Activated T-cell treated with anti-CD3 and anti-CD28 coated beads, Interleukin-2, amount 50 U/mL, for 24 hours (primary cell): Measurements from ENCODE around the gene GNA12.
A peak's percentile ranks its signal among the peaks of the same experiment; 100 is the strongest.

ENCODE experiments used
- DNase-seq: peaks from one replicate; pipeline ENCODE4 v3.0.0-alpha.2; 2020
- H3K27ac Mint-ChIP-seq: 2 replicates; pipeline ENCODE4 v1.8.0; 2020; ENCODE audit warnings: mild to moderate bottlenecking, mixed read lengths
- H3K27me3 Mint-ChIP-seq: 2 replicates; pipeline ENCODE4 v1.8.0; 2020; ENCODE audit warnings: mixed read lengths
- H3K36me3 Mint-ChIP-seq: 2 replicates; pipeline ENCODE4 v1.8.0; 2020; ENCODE audit warnings: low read depth, mixed read lengths
- H3K4me1 Mint-ChIP-seq: 2 replicates; pipeline ENCODE4 v1.8.0; 2020; ENCODE audit warnings: low read depth, mixed read lengths
- H3K4me3 Mint-ChIP-seq: 2 replicates; pipeline ENCODE4 v1.8.0; 2020; ENCODE audit warnings: mild to moderate bottlenecking, moderate library complexity, mixed read lengths
- H3K9me3 Mint-ChIP-seq: 2 replicates; pipeline ENCODE4 v1.8.0; 2020; ENCODE audit warnings: mixed read lengths

Gene GNA12

DNA sequence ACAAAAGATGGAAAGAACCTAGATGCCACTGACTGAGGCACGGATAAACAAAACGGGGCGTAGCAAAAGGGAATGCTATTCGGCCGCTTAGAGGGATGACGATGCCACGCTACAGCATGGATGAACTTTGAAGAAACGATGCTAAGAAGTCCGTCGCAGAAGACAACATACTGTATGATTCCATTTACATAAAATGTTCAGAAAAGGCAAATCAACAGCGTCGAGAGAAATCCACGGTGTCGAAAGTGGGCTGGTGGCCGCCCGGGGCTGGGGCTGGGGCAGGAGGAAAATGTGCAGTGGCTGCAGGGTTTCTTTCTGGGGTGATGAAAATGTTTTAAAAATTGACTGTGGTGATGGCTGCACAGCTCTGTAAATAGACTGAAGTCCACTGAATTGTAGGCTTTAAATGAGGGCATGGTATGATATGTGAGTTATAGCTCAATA lies 24.1 kb downstream of the GNA12 start:
- Mint-ChIP-seq H3K4me3 (no peak overlapping the region), H3K36me3 (no peaks in the 10 kb centered on the region), H3K27ac (no peak overlapping the region), H3K9me3 (no peaks in the 10 kb centered on the region), H3K27me3 (no peaks in the 10 kb centered on the region), H3K4me1 (peaks cover 41% of the 10 kb centered on the region)
- DNase-seq, result no peak

DNA sequence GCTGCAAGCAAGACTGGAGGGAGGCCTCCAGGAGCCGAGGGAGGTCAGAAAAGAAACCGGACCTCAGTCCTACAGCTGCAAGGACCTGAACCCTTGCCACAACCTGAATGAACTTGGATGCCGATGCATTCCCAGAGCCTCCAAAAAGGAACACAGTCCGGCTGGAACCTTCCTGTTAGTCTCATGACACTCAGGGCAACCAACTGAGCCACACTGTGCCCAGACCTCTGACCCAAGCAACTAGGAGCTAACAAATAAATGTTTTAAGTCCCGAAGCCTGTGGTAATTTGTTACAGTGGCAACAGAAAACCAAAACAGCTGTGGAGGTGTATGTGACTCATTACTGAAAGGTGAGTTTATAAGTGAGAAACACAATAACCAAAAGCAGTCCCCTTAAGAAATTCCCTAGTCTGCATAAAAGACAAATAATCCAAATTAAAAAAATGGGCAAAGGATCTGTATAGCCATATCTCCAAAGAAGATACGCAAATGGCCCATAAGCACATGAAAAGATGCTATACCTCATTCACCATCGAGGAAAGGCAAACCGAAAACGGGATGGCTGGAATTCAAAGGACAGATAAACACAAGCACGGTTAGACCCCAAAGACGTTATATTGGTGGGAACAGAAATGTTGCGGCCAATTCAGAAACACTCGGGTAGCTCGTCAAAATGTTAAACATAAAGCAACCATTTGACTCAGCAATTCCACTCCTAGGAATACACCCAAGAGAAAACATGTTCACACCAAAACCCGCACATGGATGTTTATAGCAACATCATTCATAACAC lies 24.8 kb downstream of the GNA12 start:
- Mint-ChIP-seq H3K9me3 (no peaks in the 10 kb centered on the region), H3K36me3 (no peaks in the 10 kb centered on the region), H3K4me1 (peaks cover 37% of the 10 kb centered on the region), H3K4me3 (no peak overlapping the region), H3K27me3 (no peaks in the 10 kb centered on the region), H3K27ac (no peak overlapping the region)
- no peak for DNase-seq

DNA sequence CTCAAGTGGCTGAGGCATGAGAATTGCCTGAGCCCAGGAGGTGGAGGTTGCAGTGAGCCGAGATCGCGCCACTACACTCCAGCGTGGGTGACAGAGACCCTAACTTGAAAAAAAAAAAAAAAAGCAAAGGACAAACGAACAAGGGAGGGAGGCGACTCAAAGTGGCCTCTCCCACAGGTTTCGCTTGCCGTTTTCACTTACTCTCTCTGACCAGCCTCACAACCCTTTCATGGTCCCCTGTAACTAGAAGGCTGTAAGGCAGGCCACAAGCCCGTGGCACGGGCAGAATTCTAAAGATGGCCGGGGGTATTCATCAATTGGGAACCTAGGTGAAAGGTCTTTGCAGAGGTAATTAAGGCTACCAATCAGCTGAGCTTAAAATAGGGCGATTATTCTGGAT lies 25.5 kb downstream of the GNA12 start:
- H3K27ac Mint-ChIP-seq, result no peak overlapping the region
- H3K36me3 Mint-ChIP-seq, result no peaks in the 10 kb centered on the region
- no peaks in the 10 kb centered on the region for H3K9me3 Mint-ChIP-seq
- H3K4me1 Mint-ChIP-seq, result peaks cover 32% of the 10 kb centered on the region
- DNase-seq, result no peak
- H3K4me3 Mint-ChIP-seq, result no peak overlapping the region
- H3K27me3 Mint-ChIP-seq, result no peaks in the 10 kb centered on the region

DNA sequence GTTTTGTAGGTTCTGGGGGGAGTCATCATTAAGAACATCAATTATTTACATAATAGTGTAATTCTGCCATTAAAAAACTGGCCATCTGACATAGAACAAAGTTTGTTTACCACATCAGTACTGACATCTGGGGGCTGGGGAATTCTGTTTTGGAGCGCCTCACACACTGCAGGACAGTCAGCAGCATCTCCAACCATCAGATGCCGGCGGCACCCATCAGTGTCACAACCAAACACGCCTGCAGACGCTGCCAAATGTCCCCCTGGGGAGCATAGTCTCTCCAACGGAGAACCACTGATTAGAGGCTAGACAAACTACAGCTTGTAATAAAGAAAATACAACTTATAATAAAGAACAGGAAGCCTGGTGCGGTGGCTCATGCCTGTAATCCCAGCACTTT lies 26.0 kb downstream of the GNA12 start:
- no peaks in the 10 kb centered on the region for H3K36me3 Mint-ChIP-seq
- no peaks in the 10 kb centered on the region for H3K9me3 Mint-ChIP-seq
- H3K4me1 Mint-ChIP-seq, result peaks cover 32% of the 10 kb centered on the region
- H3K27ac Mint-ChIP-seq, result no peak overlapping the region
- H3K27me3 Mint-ChIP-seq, result no peaks in the 10 kb centered on the region
- no peak for DNase-seq
- H3K4me3 Mint-ChIP-seq, result no peak overlapping the region

DNA sequence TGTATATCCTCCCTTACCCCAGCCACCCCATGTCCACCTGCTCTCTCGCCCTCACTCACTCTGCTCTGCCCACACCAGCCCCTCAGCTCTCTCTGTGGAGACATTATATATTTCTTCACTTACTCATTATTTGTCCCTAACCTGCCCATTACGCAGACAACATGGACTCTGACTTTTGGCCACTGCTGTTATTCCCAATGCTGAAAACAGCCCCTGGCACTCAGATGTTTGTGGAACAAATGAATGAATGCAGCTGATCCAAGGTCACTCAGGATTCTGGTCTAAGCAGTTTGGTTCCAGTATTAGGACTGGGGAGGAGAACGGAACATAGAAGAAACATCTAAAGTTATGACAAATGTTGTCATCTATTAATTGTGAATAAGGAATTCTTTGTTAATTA lies 26.7 kb downstream of the GNA12 start:
- no peak overlapping the region for H3K27ac Mint-ChIP-seq
- no peaks in the 10 kb centered on the region for H3K27me3 Mint-ChIP-seq
- no peaks in the 10 kb centered on the region for H3K36me3 Mint-ChIP-seq
- no peaks in the 10 kb centered on the region for H3K9me3 Mint-ChIP-seq
- DNase-seq, result no peak
- H3K4me1 Mint-ChIP-seq, result peaks cover 32% of the 10 kb centered on the region
- H3K4me3 Mint-ChIP-seq, result no peak overlapping the region

DNA sequence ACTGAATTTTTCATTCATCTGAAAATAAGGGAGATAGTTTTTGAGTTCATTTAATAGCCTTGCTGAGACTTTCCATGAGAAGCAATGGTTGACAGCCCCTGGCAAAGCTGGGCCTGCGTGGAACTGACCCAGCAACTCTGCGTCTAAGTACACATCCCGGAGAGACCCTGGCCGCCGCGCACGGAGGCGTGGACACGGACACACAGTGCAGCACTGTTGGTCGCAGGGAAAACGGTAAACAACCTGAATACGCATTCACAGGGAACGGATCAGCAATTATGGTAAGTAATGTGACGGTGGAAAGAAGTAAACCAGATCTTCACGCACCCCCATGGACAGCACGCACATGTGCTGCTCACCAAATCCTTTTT lies 28.2 kb downstream of the GNA12 start:
- no peak for DNase-seq
- Mint-ChIP-seq H3K9me3 (no peaks in the 10 kb centered on the region), H3K4me1 (peaks cover 20% of the 10 kb centered on the region), H3K4me3 (no peak overlapping the region), H3K27me3 (no peaks in the 10 kb centered on the region), H3K27ac (no peak overlapping the region), H3K36me3 (no peaks in the 10 kb centered on the region)

DNA sequence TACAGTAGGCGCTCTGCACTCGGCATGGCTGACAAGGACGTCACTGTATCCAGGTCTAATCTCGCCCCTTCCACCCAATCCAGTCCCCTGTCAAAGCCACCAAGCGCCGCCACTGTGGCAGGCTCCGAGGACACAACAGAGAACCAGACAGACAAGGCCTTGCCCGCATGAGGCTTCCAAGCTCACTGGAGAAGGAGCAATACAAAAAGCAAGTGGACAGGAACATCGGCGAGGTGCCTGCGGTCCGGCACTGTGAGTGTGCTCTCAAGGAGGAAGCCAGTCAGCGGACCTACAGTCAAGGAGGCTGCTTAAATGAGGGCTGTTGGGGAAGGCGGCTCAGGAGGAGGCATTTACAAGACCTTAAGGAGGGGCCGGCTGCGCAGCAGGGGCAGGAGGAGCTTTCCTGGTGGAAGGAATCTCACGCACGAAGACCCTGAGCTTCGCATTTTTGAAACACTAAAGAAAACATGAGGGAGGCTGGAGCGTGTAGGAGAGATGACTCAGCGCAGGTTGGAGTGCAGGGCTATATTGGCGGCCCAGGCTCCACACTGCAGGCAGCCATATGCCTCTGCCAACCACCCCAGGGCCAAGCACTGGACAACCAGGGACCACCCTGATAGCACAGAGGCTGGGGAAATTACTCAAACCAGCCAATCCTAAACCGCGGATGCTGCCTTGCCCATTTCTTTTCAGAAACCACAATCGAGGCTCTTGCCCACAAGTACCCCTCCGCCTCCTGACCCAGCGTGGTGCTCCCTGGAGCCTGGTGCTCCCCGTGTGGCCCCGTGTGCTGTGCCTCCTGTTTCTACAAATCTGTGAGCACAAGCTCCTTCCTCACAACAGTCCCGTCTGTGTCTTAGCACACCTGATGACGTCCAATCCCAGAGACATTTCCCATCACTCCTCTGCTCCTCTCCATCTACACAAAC lies 28.9 kb downstream of the GNA12 start:
- H3K9me3 Mint-ChIP-seq, result no peaks in the 10 kb centered on the region
- H3K4me1 Mint-ChIP-seq, result peaks cover 18% of the 10 kb centered on the region
- H3K27ac Mint-ChIP-seq, result no peak overlapping the region
- no peak for DNase-seq
- no peaks in the 10 kb centered on the region for H3K27me3 Mint-ChIP-seq
- H3K36me3 Mint-ChIP-seq, result no peaks in the 10 kb centered on the region
- H3K4me3 Mint-ChIP-seq, result no peak overlapping the region

DNA sequence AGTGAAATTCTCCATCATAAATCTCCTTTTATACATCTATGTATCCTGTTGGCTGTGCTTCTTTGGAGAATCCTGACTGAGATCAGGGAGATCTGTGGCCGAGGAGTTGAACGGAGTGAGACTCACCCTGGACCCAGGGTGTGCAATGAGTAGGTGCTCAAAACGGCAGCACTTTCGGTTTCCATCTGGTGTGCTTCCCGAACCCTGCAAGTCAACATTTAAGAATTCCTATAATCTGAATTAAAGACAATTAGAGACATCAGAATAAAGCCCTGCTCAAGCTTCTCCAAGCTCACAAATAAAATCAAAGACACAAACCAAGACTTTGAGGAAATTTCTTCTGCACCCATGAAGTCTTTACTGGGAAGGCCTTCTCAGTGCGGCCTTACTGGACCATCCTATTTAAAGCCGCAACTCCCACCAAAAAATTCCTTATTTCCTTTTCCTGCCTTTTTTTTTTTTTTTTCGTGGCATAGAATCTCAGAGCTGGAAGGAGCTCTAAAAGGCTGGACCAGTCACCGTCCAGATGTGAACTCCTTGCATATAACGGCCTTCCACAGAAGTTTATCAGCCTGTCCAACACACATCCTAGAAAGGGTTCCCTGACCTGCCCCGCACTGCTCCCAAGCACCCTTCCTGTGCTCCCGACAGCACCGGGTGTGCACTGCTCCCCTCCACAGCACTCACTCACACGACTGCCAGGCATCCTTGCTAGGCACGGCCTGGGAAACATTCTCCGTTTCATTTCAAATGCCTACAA lies 29.7 kb downstream of the GNA12 start:
- no peak overlapping the region for H3K4me3 Mint-ChIP-seq
- no peak for DNase-seq
- H3K27me3 Mint-ChIP-seq, result no peaks in the 10 kb centered on the region
- H3K27ac Mint-ChIP-seq, result no peak overlapping the region
- no peaks in the 10 kb centered on the region for H3K9me3 Mint-ChIP-seq
- H3K4me1 Mint-ChIP-seq, result peaks cover 12% of the 10 kb centered on the region
- no peaks in the 10 kb centered on the region for H3K36me3 Mint-ChIP-seq

DNA sequence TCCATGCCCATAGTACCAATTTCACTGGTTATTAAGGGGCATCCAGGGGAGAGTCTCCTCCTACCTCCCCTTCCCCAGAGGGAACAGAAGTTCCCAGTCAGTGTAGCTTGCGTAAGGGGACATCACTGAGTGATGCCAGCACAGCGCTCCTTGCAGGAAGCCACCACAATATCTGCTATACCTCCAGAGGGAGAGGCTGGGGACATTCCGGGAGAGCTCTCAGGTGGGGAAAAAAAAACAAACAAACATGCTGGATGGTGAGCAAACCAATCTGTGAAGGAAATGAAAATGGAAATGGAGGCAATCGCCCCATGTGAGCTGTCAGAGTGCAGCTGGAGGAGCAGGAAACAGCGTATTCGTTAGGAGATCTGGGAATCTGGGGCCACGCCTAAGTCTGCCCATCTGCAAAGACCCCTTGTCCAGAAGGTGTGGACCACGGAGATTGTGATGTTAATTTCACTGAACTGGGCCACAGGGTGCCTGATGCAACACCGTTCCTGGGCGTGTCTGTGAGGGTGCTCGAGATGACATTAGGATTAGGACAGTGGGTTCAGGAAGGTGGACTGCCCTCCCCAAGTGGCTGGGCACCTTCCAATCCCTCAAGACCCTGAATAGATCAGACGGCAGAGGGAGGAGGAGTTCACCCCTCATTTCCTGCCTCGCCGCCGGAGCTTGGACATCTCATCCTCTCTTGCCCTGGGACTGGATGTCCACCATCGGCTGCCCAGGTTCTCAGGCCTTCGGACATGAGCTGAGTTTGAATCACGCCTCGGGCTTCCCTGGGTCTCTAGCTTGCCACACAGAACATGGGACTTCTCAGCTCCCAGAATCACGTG lies 30.5 kb downstream of the GNA12 start:
- Mint-ChIP-seq H3K27me3 (no peaks in the 10 kb centered on the region), H3K4me3 (no peak overlapping the region), H3K9me3 (no peaks in the 10 kb centered on the region), H3K4me1 (peaks cover 10% of the 10 kb centered on the region), H3K36me3 (no peaks in the 10 kb centered on the region), H3K27ac (no peak overlapping the region)
- DNase-seq, result no peak

DNA sequence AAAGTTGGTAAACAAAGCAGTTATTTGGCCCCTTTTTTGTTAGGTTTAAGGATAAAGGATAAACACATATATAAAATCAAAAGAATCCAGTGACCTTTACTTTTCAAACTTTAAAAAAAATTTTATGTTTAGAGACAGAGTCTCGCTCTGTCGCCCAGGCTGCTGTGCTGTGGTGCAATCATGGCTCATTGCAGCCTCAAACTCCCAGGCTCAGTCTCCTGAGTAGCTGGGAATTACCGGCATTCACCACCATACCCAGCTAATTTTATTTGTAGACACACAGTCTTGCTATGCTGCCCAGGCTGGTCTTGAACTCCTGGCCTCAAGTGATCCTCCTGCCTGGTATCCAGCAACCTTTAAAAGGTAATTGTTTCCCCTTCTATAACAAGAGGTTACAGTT lies 31.3 kb downstream of the GNA12 start:
- H3K36me3 Mint-ChIP-seq, result no peaks in the 10 kb centered on the region

DNA sequence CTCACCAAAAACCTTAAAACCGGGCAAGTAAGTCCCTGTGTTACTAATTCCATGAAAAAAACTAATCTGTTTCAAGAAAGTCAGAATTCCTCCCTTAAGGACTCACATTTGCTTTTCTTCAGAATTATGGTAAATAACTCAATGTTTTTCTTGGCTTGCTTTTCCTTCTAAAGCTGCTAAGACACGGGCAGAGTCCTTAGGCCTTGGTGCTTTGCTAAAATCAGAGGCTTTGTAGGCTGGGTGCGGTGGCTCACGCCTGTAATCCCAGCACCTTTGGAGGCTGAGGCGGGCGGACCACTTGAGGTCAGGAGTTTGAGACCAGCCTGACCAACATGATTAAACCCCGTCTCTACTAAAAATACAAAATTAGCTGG lies 32.0 kb downstream of the GNA12 start:
- Mint-ChIP-seq H3K9me3 (no peaks in the 10 kb centered on the region), H3K36me3 (no peaks in the 10 kb centered on the region), H3K4me3 (no peak overlapping the region), H3K4me1 (peaks cover 20% of the 10 kb centered on the region), H3K27me3 (no peaks in the 10 kb centered on the region), H3K27ac (no peak overlapping the region)
- DNase-seq, result no peak

More for the DNA sequence above, 31.3 kb downstream of the GNA12 start:
- H3K27ac Mint-ChIP-seq, result no peak overlapping the region
- DNase-seq, result no peak
- H3K9me3 Mint-ChIP-seq, result no peaks in the 10 kb centered on the region
- H3K4me3 Mint-ChIP-seq, result no peak overlapping the region
- H3K27me3 Mint-ChIP-seq, result no peaks in the 10 kb centered on the region
- H3K4me1 Mint-ChIP-seq, result peaks cover 16% of the 10 kb centered on the region

DNA sequence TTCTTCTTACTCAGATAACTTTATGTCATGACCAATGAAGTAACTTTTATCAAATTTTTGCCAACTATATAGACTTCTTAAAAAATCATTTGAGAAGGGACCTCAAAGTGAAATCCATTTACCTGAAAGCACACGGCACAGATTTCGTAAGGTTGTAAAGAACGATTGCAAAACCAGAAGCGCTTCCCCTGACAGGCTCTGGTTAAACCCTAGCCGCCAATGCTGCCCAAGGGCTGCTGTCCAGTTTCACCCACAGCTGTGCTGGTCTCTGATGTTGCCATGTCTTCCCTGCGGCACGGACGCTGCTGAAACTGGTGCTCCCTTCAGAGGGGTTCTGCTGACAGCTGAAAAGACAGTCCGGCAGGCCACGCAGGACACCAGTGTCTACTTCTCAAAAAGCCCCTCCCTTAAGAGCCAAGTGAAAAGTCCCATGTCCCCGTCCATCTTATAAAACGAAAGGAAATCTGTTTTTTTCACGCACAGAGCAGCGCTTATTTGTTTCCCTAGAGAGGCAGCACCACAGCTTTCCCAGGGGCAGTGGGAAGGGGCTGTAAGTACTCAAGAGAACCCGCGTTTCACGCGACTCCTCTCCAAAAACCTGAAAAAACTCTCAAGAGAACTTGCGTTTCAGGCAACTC lies 32.5 kb downstream of the GNA12 start:
- no peak overlapping the region for H3K4me3 Mint-ChIP-seq
- DNase-seq, result no peak
- H3K27ac Mint-ChIP-seq, result no peak overlapping the region
- peaks cover 20% of the 10 kb centered on the region for H3K4me1 Mint-ChIP-seq
- no peaks in the 10 kb centered on the region for H3K9me3 Mint-ChIP-seq
- H3K36me3 Mint-ChIP-seq, result no peaks in the 10 kb centered on the region
- H3K27me3 Mint-ChIP-seq, result no peaks in the 10 kb centered on the region

DNA sequence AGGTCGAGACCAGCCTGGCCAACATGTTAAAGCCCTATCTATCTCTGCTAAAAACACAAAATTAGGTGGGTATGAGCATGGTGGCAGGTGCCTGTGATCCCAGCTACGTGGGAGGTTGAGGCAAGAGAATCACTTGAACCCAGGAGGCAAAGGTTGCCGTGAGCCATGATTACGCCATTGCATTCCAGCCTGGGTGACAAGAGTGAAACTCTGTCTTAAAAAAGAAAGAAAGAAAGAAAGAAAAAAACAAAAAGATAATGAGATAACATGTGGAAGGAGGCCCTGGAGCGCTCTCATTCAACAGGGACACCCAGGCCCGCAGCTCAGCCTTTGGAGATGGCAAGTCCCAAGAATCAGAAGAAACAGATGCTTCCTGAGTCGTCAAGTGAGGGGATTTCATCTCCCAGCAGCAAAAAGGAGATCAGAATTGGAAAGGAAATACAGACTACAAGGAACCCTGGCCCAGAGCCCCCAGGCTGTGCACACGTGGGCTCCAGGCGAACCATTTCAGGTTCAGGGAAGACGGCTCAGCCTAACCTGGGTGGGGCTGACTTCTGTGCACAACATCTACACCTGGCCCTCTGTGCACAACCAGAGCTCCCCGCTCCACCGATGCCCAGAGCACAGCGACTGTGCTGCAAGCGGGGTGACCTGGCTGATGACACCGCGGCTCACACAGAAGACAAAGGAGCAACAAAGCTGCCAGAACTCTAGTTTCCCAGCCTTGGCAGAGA lies 33.3 kb downstream of the GNA12 start:
- DNase-seq, result no peak
- Mint-ChIP-seq H3K4me1 (peaks cover 20% of the 10 kb centered on the region), H3K36me3 (no peaks in the 10 kb centered on the region), H3K9me3 (no peaks in the 10 kb centered on the region), H3K4me3 (no peak overlapping the region), H3K27me3 (no peaks in the 10 kb centered on the region), H3K27ac (peak overlapping the region; percentile 6)
